ENCODE results near the gene ARHGAP6. TPM values are rescaled to one million over a fixed set of nuclear protein-coding genes. Genes with fewer than 3 reads are reported as not detected.

Gene ARHGAP6
- total and polyA plus RNA-seq, 11 donors = 2.1 to 6.6 (median 2.5) TPM

DNA sequence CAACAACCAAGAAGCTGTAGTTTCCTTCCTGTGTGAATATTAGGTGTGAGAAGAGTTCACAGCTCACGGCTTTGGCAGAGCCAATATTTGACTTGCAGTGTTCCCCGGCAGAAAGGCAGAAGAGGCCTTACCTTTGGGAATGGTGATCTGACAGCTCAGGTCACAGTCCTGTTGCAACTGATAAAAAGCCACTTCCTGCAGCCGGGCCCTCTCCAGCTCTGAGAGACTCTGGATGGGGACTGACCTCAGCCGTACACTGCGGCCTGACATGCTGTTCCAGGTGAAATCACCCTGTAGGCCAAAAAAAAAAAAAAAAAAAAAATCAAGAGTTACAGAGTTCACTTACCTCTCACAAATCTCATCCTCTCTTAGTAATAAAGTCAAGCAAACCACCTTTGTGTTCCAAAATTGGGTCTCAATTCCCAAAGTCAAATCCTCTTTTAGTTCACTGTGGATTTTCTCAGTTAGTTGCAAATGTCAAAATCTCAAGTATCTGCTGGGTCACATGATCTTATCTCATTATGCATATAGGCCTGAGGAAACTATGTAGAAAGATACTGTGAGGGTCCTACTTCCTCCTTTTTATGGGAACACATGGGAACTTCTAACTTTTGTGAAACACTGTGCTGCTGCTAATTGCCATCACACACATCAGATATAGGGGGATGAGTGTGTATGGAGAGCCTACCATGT, 411.2 kb downstream of the ARHGAP6 start:
- H3K36me3 ChIP-seq = no peaks in the 10 kb centered on the region
- TF ChIP-seq, protein P1, sequence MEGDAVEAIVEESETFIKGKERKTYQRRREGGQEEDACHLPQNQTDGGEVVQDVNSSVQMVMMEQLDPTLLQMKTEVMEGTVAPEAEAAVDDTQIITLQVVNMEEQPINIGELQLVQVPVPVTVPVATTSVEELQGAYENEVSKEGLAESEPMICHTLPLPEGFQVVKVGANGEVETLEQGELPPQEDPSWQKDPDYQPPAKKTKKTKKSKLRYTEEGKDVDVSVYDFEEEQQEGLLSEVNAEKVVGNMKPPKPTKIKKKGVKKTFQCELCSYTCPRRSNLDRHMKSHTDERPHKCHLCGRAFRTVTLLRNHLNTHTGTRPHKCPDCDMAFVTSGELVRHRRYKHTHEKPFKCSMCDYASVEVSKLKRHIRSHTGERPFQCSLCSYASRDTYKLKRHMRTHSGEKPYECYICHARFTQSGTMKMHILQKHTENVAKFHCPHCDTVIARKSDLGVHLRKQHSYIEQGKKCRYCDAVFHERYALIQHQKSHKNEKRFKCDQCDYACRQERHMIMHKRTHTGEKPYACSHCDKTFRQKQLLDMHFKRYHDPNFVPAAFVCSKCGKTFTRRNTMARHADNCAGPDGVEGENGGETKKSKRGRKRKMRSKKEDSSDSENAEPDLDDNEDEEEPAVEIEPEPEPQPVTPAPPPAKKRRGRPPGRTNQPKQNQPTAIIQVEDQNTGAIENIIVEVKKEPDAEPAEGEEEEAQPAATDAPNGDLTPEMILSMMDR (IDR thresholded peaks at IDR 0.05) = no peak
- TF ChIP-seq POLR2A (IDR thresholded peaks at IDR 0.05) = no peak
- WGBS, 4 donors = 76 to 86% (median 79%) methylated on average over 5 of the region's 5 CpGs
- intact Hi-C loops (cut with DNase I) = no loop called here
- no peak overlapping the region for H3K4me3 ChIP-seq
- H3K27ac ChIP-seq = no peak overlapping the region
- peaks cover 0 to 6% (median 0%) of the 10 kb centered on the region in 12 donors for H3K9me3 ChIP-seq
- DNase-seq (no peak), ATAC-seq (no peak)
- H3K4me1 ChIP-seq = no peaks in the 10 kb centered on the region
- no peaks in the 10 kb centered on the region for H3K27me3 ChIP-seq

DNA sequence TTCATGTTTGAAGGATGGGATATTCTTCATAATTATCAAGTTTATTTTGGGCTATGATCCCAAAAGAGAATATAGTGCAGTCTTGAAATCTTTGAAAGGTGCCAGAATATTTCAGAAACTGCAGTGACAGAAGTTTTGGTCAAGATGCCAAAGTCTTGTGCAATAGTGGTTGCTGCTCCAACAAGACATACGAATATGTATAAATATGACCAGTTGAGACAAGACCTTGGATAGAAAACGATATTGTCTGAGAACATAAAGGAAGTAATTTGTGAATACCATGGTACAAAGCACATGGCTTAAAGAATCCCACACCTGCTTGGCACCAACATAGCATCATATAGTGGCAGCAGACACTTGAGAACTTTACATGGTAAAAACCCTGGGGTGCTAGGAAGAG, 421.1 kb downstream of the ARHGAP6 start:
- H3K9me3 ChIP-seq = no peaks in the 10 kb centered on the region
- no peaks in the 10 kb centered on the region for H3K27me3 ChIP-seq
- no peak overlapping the region for H3K4me3 ChIP-seq
- no peaks in the 10 kb centered on the region for H3K36me3 ChIP-seq
- 51 to 71% (median 55%) methylated on average over 2 of the region's 2 CpGs for WGBS, 4 donors
- DNase-seq (no peak), ATAC-seq (peak in 1 of 4 donors; percentile 29)
- no peaks in the 10 kb centered on the region for H3K4me1 ChIP-seq
- intact Hi-C loops (cut with DNase I) = no loop called here
- H3K27ac ChIP-seq = peak overlapping the region in 1 of 12 donors; percentile 6
- TF ChIP-seq POLR2A (IDR thresholded peaks at IDR 0.05) = no peak
- TF ChIP-seq, protein P1 (IDR thresholded peaks at IDR 0.05) = no peak

DNA sequence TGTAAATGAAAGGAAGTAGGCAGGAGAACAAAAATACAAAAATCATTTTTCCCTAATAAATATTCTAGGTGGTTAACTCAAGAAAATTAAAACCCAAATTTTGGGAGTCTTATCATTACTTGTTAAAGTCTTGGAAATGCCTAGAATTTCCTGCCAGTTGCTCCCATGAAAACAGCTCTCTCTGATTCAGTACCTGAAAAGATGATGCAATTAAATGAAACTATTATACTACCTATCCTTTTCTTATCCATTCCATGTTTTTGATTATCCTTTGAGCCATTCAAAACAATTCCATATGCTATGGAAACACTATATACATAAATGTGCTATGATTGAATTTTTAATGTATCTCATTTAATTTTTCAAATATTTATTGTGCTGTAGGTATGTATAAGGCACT, 423.0 kb downstream of the ARHGAP6 start:
- ATAC-seq = no peak
- Histone ChIP-seq H3K36me3 (no peaks in the 10 kb centered on the region), H3K9me3 (no peaks in the 10 kb centered on the region), H3K27ac (no peak overlapping the region), H3K27me3 (no peaks in the 10 kb centered on the region), H3K4me1 (no peaks in the 10 kb centered on the region), H3K4me3 (no peak overlapping the region)
- DNase-seq = no peak
- intact Hi-C loops (cut with DNase I) = no loop called here
- TF ChIP-seq, protein P1 (IDR thresholded peaks at IDR 0.05) = no peak
- TF ChIP-seq POLR2A (IDR thresholded peaks at IDR 0.05) = no peak

DNA sequence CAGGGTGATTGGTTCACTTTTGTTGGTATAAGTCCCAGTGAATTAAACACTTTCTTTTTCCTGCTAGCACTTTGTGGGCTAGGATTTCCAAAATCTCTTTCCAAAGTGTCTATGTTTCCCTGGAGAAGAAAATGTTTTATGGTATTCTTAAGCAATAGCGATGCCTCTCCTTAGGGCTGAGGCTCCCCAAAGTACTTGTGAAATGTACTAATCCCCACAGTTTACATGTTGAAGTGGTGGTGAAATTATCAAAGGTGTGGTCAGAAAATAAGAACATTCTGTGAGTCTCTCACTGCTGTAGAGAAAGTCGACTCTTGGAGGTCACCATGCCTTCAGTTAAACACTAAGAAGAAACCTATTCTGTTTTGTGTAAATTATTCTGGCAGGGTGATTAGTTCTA, 424.0 kb downstream of the ARHGAP6 start:
- WGBS, 4 donors = 65 to 92% (median 85%) methylated on average over 2 of the region's 2 CpGs
- Histone ChIP-seq H3K27me3 (no peaks in the 10 kb centered on the region), H3K4me1 (no peaks in the 10 kb centered on the region), H3K9me3 (no peaks in the 10 kb centered on the region), H3K27ac (no peak overlapping the region), H3K4me3 (no peak overlapping the region), H3K36me3 (no peaks in the 10 kb centered on the region)
- intact Hi-C loops (cut with DNase I) = no loop called here
- ATAC-seq (no peak), DNase-seq (no peak)
- TF ChIP-seq, protein P1 (IDR thresholded peaks at IDR 0.05) = no peak
- no peak for TF ChIP-seq POLR2A (IDR thresholded peaks at IDR 0.05)

All from heart left ventricle (tissue), 16 donors.